Motor neuron (in vitro differentiated cells): ENCODE data around the gene RUFY1. TPM values are rescaled to one million over a fixed set of nuclear protein-coding genes. Genes with fewer than 3 reads are reported as not detected.
"Not testable (repeated sequence)": the region's sequence is repeated elsewhere in the genome, so short reads cannot be mapped to it uniquely, and the experiment has no call there.

Experiments
- ATAC-seq, 8 experiments: fragments of 200-7000 bp; cut with Tn5 transposase; replicated peaks in 6 of 8; 2 replicates each; pipeline ENCODE4 v1.8.0; 2021; ENCODE audit warnings: mild to moderate bottlenecking in 8 of 8, moderate library complexity in 8 of 8
- H3K27ac ChIP-seq, 2 donors: fragments of 250-450 bp; sonication (Bioruptor Pico); 2 replicates each; pipeline ENCODE4 v1.9.0; 2021; ENCODE audit warnings: antibody characterized with exemption in 2 of 2, mild to moderate bottlenecking in 2 of 2, moderate library complexity in 1 of 2
- H3K4me1 ChIP-seq, 2 donors: fragments of 250-450 bp; sonication (Bioruptor Pico); replicated peaks in 1 of 2; 2 replicates each; pipeline ENCODE4 v1.6.1; 2021; ENCODE audit warnings: antibody characterized with exemption in 2 of 2, mild to moderate bottlenecking in 2 of 2, moderate library complexity in 1 of 2
- H3K4me3 ChIP-seq, 5 donors: fragments of 250-450 bp; sonication (Bioruptor Pico); 2 replicates each; pipeline ENCODE4 v1.9.0; 2021; ENCODE audit warnings: antibody characterized with exemption in 5 of 5, mild to moderate bottlenecking in 5 of 5, moderate library complexity in 4 of 5
- WGBS, 10 experiments: fragments of 450-650 bp; shearing (Covaris generic); methylation state at CpG; one replicate each; pipeline ENCODE4 v1.0.0; 2022; 5-methylcytosine and 5-hydroxymethylcytosine counted together
- in situ Hi-C, 9 experiments: fragments of 400-800 bp; cut with MboI; loops; one replicate each; pipeline ENCODE4 v1.15.0; 2021; ENCODE audit warnings: low sequenced_read_pairs in 9 of 9, low pct_unique_long_range_greater_than_20kb in 2 of 9; ENCODE audit not compliant: unreplicated experiment in 9 of 9
- total RNA-seq, 8 experiments: library from RNA; unstranded; fragments of 300-600 nt; gene quantifications; 2 replicates each; pipeline versions ENCODE4 v1.2.3 to v1.2.4, GENCODE V29; 2022

RUFY1 gene
- total RNA-seq, 8 experiments from 2014 or later: 19.2 to 59.7 (median 30.5) TPM

DNA sequence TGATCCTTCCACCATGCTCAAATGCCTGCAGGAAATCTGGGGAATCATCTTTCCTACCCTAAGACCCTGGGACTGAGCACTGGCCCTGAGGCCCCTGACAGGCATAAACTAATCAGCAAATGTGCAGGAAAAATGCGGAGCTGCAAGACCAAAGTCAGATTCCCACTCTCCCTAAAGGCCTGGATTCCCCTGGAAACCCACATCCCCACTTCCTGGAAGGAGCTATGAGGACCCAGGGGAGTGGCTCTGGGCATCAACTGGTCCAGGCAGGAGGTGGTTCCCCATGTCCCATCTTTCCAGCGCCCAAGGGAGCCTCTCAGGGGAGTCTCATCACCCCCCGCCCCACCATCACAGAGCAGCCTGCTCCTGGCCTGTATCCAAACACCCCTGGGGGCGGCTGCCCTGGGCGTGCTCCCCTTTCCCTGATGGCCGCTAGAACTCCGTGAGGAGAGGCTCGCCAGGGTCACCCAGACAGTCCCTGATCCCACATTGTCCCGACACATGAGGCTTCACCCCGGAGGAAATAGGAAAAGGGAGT lies 98.9 kb downstream of the RUFY1 start:
- ATAC-seq: peak in 4 of 8 experiments; percentile 20 to 85 (median 30)
- H3K4me3 ChIP-seq, H3K27ac ChIP-seq, in situ Hi-C loops, H3K4me1 ChIP-seq: not testable (repeated sequence)
- WGBS, 10 experiments: 92% methylated on average over 2 of the region's 10 CpGs; no CpG with 5 or more reads in 9 of the 10 experiments

- H3K4me1 ChIP-seq, ATAC-seq, H3K27ac ChIP-seq, H3K4me3 ChIP-seq, in situ Hi-C loops: not testable (repeated sequence)
- no CpG with 5 or more reads among the region's 26 CpGs for WGBS, 10 experiments
These were observed 99.9 kb downstream of the RUFY1 start for GRCh38 chr5:179650245-179650644.

DNA sequence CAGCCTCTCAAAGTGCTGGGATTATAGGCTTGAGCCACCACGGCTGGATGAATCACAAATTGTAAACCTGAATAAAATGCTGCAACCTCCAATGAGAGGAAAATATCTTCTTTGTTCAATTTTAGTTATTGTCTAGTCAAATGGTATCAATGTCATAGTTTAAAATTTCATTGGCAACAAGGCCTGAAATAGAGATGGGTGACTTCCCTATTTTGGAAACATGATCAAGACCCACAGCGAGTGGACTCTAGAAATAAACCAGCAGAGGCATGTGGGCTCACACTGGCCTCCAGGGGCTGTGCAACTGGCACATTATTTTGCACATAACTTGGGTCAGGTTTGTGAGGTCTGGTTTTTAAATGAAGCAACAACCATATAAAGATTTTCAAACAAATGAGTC lies 102.8 kb downstream of the RUFY1 start:
- ATAC-seq, in situ Hi-C loops, H3K4me3 ChIP-seq, H3K4me1 ChIP-seq, H3K27ac ChIP-seq: not testable (repeated sequence)
- 67 to 100% (median 100%) methylated on average over 1 of the region's 2 CpGs; no CpG with 5 or more reads in 5 of the 10 experiments for WGBS, 10 experiments

GRCh38 chr5:179657302-179658178 lies 107.2 kb downstream of the RUFY1 start:
- H3K4me3 ChIP-seq, in situ Hi-C loops, H3K4me1 ChIP-seq, H3K27ac ChIP-seq: not testable (repeated sequence)
- peak; percentile 92 to 97 (median 96) for ATAC-seq
- WGBS, 10 experiments: no CpG with 5 or more reads among the region's 50 CpGs

DNA sequence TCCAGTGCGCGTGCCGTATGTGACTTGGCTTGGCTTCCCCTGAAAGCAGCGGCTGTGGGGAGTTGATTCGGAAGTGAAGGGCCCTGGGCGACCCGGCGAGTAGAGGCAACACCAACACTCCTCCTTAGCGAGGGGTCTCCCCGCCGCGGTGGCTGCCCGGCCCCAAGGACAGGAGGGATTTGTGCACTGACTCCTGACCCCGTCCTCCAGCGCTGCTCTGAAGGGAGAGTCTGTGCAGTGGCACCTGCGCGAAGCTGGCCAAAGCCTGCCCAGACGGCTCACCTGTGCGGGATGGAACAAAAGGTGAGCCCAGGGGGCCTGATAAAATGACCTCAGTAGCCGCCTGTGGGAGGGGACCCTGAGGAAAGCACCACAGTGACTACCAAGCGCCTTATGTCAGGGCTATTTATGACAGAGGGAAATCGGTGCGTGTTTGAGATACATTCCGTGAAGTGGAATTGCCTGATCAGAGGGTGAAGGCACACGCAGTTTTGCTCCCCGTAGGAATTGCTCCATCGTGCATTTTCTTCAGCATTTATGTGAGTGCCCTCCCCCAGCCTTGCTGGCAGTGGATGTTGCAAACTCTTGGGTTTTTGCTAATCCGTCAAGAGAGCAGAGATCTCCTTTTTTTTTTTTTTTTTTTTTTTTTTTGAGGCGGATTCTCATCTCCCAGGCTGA lies 108.0 kb downstream of the RUFY1 start:
- 0 to 67% (median 37%) methylated on average over 1 to 7 of the region's 29 CpGs; no CpG with 5 or more reads in 2 of the 10 experiments for WGBS, 10 experiments
- H3K27ac ChIP-seq, in situ Hi-C loops: not testable (repeated sequence)

More for the DNA sequence above, 108.0 kb downstream of the RUFY1 start:
- not testable (repeated sequence) for H3K4me1 ChIP-seq
- ATAC-seq: peak in 5 of 8 experiments; percentile 9 to 80 (median 76)
- H3K4me3 ChIP-seq: peak overlapping the region; percentile 30 to 62 (median 44)

Other genes starting within 250 kb of the RUFY1 start
- gene ADAMTS2, start 205.1 kb upstream of the RUFY1 start, total RNA-seq: 1 to 10 TPM in 1 of 8 experiments, under 1 TPM in 7; 0.14 to 1.4 (median 0.49) TPM
- gene HNRNPH1, start 73.1 kb downstream of the RUFY1 start, total RNA-seq: 1,000 to 10,000 TPM in 2 of 8 experiments, 100 to 1,000 TPM in 6; 410 to 1,105 (median 500) TPM
- gene CBY3, start 130.5 kb downstream of the RUFY1 start, total RNA-seq: 1 to 10 TPM in 6 of 8 experiments, under 1 TPM in 2; 0.61 to 3.3 (median 1.8) TPM
- gene CANX, start 148.4 kb downstream of the RUFY1 start, total RNA-seq: 100 to 1,000 TPM; 343 to 799 (median 537) TPM
- gene MAML1, start 182.3 kb downstream of the RUFY1 start, total RNA-seq: 10 to 100 TPM in 5 of 8 experiments, 1 to 10 TPM in 3; 7.7 to 37.5 (median 13.2) TPM
- 1 to 10 TPM in 3 of 8 experiments, under 1 TPM in 2, not detected in 3; 0.46 to 1.6 (median 1.2) TPM for gene LTC4S, start 243.4 kb downstream of the RUFY1 start, total RNA-seq